ENCODE measurements around the gene MAD1L1.
"Not testable (repeated sequence)": the region's sequence is repeated elsewhere in the genome, so short reads cannot be mapped to it uniquely, and the experiment has no call there.

DNA sequence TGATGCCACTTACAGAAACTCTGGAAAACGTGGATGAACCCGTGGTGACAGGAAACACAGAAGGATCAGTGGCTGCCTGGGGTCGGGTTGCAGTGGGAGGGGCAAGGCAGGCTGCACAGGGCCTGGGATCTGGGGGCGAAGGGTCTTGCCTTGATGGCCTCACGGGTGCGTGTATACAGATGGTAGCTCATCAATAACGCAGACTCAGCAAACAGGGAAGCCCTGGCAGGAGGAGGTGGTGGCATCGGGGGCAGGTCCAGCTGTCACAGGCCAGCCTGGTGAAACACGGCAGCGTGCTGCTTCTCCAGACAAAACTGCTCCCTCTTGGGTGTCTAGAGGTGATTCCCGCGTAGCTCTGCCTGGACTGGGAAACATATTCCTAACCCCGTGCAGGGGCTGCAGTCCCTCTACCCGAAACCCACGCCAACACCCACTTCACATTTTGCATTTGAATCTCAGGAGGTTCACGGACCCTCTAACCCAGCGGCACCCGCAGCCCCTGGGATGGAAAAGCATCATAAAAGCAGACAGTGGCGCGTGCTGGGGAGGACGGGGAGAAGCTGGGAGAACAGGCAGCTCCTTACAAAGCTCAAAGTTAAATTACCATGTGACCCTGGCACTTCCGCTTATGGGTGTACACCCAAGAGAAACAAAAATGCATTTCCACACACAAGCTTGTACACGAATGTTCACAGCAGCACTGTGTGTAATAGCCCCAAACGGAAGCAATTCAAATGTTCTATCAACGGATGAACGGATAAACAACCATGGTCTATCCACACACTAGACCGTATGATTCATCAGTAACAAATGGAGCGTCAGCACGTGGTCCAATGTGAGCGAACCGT, 394.8 kb downstream of the MAD1L1 start:
- TF ChIP-seq RAD21 (CRISPR knock-in tag; IDR thresholded peaks at IDR 0.05); ATF3 (CRISPR knock-in tag; IDR thresholded peaks at IDR 0.05); SIN3A (IDR thresholded peaks at IDR 0.05; ENCODE audit: borderline replicate concordance, low read depth, low read length); CTCF (CRISPR knock-in tag; IDR thresholded peaks at IDR 0.05); FOSL1 (CRISPR knock-in tag; IDR thresholded peaks at IDR 0.05; ENCODE audit: borderline replicate concordance); NCOA1 (CRISPR knock-in tag; IDR thresholded peaks at IDR 0.05); RFX5 (IDR thresholded peaks at IDR 0.05; ENCODE audit: low read depth, low read length); RFXAP (CRISPR knock-in tag; IDR thresholded peaks at IDR 0.05; ENCODE audit: borderline replicate concordance); ZNF747 (CRISPR knock-in tag; IDR thresholded peaks at IDR 0.05; ENCODE audit: borderline replicate concordance); ZMYM4 (CRISPR knock-in tag; IDR thresholded peaks at IDR 0.05): not testable (repeated sequence)
- TF ChIP-seq, protein P1, sequence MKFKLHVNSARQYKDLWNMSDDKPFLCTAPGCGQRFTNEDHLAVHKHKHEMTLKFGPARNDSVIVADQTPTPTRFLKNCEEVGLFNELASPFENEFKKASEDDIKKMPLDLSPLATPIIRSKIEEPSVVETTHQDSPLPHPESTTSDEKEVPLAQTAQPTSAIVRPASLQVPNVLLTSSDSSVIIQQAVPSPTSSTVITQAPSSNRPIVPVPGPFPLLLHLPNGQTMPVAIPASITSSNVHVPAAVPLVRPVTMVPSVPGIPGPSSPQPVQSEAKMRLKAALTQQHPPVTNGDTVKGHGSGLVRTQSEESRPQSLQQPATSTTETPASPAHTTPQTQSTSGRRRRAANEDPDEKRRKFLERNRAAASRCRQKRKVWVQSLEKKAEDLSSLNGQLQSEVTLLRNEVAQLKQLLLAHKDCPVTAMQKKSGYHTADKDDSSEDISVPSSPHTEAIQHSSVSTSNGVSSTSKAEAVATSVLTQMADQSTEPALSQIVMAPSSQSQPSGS (CRISPR knock-in tag; IDR thresholded peaks at IDR 0.05) = not testable (repeated sequence)
- TF ChIP-seq, protein P2, sequence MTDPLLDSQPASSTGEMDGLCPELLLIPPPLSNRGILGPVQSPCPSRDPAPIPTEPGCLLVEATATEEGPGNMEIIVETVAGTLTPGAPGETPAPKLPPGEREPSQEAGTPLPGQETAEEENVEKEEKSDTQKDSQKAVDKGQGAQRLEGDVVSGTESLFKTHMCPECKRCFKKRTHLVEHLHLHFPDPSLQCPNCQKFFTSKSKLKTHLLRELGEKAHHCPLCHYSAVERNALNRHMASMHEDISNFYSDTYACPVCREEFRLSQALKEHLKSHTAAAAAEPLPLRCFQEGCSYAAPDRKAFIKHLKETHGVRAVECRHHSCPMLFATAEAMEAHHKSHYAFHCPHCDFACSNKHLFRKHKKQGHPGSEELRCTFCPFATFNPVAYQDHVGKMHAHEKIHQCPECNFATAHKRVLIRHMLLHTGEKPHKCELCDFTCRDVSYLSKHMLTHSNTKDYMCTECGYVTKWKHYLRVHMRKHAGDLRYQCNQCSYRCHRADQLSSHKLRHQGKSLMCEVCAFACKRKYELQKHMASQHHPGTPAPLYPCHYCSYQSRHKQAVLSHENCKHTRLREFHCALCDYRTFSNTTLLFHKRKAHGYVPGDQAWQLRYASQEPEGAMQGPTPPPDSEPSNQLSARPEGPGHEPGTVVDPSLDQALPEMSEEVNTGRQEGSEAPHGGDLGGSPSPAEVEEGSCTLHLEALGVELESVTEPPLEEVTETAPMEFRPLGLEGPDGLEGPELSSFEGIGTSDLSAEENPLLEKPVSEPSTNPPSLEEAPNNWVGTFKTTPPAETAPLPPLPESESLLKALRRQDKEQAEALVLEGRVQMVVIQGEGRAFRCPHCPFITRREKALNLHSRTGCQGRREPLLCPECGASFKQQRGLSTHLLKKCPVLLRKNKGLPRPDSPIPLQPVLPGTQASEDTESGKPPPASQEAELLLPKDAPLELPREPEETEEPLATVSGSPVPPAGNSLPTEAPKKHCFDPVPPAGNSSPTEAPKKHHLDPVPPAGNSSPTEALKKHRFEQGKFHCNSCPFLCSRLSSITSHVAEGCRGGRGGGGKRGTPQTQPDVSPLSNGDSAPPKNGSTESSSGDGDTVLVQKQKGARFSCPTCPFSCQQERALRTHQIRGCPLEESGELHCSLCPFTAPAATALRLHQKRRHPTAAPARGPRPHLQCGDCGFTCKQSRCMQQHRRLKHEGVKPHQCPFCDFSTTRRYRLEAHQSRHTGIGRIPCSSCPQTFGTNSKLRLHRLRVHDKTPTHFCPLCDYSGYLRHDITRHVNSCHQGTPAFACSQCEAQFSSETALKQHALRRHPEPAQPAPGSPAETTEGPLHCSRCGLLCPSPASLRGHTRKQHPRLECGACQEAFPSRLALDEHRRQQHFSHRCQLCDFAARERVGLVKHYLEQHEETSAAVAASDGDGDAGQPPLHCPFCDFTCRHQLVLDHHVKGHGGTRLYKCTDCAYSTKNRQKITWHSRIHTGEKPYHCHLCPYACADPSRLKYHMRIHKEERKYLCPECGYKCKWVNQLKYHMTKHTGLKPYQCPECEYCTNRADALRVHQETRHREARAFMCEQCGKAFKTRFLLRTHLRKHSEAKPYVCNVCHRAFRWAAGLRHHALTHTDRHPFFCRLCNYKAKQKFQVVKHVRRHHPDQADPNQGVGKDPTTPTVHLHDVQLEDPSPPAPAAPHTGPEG (CRISPR knock-in tag; IDR thresholded peaks at IDR 0.05) = not testable (repeated sequence)

All from HepG2 (cell line).